GM12872 (cell line): ENCODE results near the gene PCYT1A.

Experiments used
- CTCF ChIP-seq: IDR thresholded peaks from 3 replicates; pipeline ENCODE4 v1.5.1; 2011; ENCODE audit warnings: low read depth, mild to moderate bottlenecking, low read length, moderate library complexity; ENCODE audit not compliant: insufficient read depth

Gene PCYT1A

GRCh38 chr3:196323691-196324090 is 36.2 kb upstream of the PCYT1A start:
- TF ChIP-seq CTCF, result no peak

GRCh38 chr3:196323016-196323415 is 35.5 kb upstream of the PCYT1A start:
- TF ChIP-seq CTCF, result no peak

- no peak for TF ChIP-seq CTCF
Measured at GRCh38 chr3:196321162-196321561, 33.6 kb upstream of the PCYT1A start.

- TF ChIP-seq CTCF, result no peak
Measured at GRCh38 chr3:196320137-196320536, 32.6 kb upstream of the PCYT1A start.

GRCh38 chr3:196317687-196318467 is 30.4 kb upstream of the PCYT1A start, which contains the start of gene DYNLT2B:
Gene DYNLT2B, minus strand, starts transcription at chr3:196318240. Its CDS starts 88 bp downstream, at chr3:196318152.
- no peak for TF ChIP-seq CTCF

- TF ChIP-seq CTCF, result no peak
Measured at GRCh38 chr3:196315821-196316220, 28.3 kb upstream of the PCYT1A start.

- no peak for TF ChIP-seq CTCF
Measured at GRCh38 chr3:196314597-196314996, 27.1 kb upstream of the PCYT1A start.
